CD4-positive, alpha-beta T cell treated with Interleukin-10 for 1 hour (primary cell): Measurements from ENCODE around the gene INPP5B.
"Not testable (repeated sequence)": the region's sequence is repeated elsewhere in the genome, so short reads cannot be mapped to it uniquely, and the experiment has no call there.

ENCODE experiments used
- DNase-seq: peaks from one replicate; pipeline ENCODE4 v3.0.0-alpha.2; 2020

The INPP5B gene

DNA sequence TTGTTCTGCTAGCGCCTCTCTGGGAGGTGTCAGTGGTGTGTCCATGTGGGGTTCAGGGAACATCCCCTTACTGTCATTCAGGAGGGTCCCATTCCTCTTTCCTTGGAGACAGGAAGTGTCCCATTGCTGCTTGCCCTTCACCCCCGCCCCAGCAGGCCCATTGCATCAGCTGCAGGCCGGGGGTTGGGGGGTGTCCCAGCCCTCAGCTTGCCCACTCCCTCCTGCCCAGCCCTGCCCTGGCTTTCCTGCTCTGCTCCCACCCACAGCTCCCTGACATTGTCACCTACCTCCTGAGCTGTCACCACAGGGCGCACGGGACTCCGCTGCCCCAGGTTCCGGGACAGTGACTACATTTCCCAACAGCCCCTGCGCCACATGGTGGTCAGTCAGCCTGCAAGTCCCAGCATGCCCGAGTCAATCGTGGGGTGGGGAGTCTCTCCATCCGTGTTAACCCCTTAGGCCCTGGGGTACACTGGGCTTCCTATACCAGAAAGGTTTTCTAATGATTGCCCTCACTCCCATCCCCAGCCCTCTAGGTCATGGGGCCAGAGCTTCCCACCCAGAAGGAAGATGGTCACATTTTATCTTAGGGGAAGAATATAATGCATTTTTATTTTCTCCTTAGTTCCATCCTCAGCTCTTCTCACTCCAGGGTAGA, at the start of gene INPP5B:
Gene INPP5B (minus strand): TSS at position 351 of the 658 bp plus-strand sequence. CDS start 745 bp downstream, outside the sequence.
- DNase-seq, result peak; percentile 72

- peak; percentile 30 for DNase-seq
These were observed 49.0 kb upstream of the INPP5B start for GRCh38 chr1:37995751-37996345.

DNA sequence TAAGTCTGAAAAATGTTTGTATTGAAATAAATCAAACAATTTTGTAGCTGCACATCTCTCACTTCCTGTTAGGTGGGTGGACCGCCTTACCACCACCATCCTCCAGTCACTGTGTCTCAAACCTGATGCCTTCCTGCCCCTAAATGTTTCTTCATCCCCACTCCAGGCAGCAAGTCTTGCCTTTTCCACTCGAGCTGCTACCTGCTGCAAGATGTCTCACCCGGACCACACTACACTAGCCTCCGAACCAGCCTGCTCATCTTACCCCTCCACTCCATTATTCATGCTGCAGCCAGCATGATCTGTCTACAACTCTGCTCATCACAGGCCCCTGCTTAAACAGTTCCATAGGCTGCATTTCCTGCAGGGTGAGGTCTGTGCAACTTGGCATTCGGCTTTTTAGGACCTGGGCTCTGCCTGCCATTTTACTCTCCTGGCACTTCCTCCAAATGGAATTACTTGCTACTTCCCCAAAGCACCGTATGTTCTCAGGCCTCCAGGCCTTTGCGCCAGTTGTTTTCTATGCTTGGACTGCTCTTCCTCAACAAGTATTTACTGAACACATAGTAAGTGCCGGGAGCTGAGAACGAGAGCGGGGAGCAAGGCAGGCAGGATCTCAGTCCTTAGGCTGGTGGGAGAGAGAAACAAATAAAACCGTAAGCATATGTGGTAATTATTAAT, 48.2 kb upstream of the INPP5B start:
- DNase-seq, result no peak

GRCh38 chr1:37989361-37989930, 42.6 kb upstream of the INPP5B start:
- peak; percentile 44 for DNase-seq

GRCh38 chr1:37987679-37988078, 40.8 kb upstream of the INPP5B start:
- no peak for DNase-seq

GRCh38 chr1:37983546-37983945, 36.7 kb upstream of the INPP5B start:
- DNase-seq, result no peak

- no peak for DNase-seq
These were observed 31.7 kb upstream of the INPP5B start for GRCh38 chr1:37978541-37978940.

- DNase-seq, result peak; percentile 21
These were observed 28.2 kb upstream of the INPP5B start for GRCh38 chr1:37975083-37975482.

DNA sequence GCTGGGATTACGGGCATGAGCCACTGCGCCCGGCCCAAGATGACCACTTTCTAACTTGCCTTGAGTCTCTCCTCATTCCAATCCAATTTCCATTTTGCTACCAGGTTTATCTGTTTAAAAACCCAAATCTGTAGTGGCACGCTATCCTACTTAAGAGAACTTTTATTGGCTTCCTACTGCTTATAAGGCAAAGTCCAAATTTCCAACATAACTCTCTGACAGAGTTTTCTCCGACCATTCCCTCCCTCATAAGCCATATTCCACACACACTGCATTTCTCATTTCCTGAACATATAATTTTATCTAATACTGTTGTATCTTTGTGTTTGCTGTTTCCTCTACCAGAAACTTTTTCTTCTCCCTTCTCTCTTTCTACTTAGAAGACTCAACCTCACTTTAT, 27.7 kb upstream of the INPP5B start:
- no peak for DNase-seq

DNA sequence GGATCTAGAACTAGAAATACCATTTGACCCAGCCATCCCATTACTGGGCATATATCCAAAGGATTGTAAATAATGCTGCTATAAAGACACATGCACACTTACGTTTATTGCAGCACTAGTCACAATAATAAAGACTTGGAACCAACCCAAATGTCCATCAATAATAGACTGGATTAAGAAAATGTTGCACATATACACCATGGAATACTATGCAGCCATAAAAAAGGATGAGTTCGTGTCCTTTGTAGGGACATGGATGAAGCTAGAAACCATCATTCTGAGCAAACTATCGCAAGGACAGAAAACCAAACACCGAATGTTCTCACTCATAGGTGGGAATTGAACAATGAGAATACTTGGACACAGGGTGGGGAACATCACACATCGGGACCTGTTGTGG, 26.8 kb upstream of the INPP5B start:
- DNase-seq, result not testable (repeated sequence)

- no peak for DNase-seq
These were observed 18.4 kb upstream of the INPP5B start for GRCh38 chr1:37965301-37965700.

DNA sequence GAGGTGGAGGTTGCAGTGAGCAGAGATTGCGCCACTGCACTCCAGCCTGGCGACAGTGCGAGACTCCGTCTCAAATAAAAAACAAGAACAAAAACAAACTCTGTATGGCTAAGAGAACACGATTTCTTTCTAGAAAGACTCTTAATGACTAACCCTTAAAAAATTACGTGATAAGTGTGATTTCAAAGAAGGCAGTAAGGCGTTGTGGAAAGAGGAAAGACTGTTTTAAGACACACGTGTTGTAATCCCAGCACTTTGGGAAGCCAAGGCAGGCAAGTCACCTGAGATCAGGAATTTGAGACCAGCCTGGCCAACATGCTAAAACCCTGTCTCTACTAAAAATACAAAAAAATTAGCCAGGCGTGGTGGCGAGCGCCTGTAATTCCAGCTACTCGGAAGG, 17.3 kb upstream of the INPP5B start:
- DNase-seq, result not testable (repeated sequence)

DNA sequence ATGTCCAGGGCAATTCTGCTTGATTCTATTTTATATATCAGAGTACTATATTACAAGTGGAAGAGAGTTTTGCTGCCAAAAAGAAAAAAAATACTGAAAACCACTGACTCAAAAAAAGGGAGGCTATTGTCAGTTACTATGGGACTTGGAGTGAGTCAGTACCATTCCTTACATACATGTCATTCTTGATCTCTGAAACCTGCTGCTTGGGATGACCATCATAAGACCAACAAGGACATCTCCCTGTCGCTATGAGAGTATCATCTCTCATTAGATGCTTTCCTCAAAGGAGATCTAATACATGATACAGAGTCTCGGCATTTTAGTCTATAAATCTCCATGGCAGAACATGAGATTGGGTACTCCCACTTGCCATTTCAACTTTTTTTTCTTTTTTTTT, 11.8 kb upstream of the INPP5B start:
- no peak for DNase-seq

- no peak for DNase-seq
These were observed 8.8 kb upstream of the INPP5B start for GRCh38 chr1:37955685-37956084.

DNA sequence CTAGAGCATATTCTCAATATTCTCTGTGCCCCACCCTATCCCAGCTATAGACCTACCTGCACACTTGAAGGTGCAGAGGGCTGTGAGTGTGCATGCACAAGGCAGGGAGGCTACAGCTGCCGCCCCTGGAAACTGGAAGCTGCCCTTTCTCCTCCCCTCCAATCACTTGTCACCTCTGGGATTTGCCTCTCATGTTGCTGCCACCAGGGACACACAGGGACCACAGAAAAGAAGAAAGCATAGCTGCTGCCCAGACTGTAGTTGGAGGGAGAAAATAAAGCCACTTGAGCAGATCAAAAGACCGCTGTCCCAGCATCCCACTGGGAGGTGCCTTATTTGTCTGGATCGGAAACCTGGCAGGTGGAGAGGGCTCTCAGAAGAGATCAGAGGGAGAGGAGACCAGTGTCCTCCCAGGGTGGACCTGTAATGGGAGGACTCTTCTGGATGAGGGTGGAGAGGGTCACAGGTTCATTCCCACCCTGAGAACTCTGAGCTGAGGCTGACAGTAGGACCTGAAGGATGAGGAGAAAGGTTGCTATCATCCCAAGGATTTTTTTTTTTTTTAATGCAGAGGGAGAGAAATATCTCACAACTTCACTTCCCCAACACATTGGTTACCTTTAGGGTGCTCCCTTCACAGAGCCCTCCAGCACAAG, 7.6 kb upstream of the INPP5B start:
- DNase-seq, result no peak

DNA sequence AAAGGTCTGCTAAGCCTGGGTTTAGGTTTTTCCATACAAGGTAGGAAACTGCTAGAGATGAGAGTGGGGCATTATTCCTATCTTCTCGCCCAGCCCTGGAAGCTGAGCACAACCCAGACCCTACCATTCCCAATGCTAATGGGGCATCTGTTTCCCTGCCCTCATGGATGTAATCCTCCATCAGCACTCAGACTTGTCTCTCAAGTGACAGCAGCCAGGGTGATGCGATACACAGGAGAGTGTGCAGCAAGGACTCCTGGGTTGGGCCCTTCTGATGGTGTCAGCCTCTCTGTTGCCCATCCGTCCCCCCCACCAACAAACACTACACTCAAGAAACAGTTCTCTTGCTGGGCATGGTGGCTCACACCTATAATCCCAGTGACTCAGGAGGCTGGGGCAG, 5.9 kb upstream of the INPP5B start:
- DNase-seq, result no peak

GRCh38 chr1:37951783-37952624, 5.2 kb upstream of the INPP5B start:
- no peak for DNase-seq

- DNase-seq, result no peak
These were observed 4.4 kb upstream of the INPP5B start for GRCh38 chr1:37951041-37951782.

DNA sequence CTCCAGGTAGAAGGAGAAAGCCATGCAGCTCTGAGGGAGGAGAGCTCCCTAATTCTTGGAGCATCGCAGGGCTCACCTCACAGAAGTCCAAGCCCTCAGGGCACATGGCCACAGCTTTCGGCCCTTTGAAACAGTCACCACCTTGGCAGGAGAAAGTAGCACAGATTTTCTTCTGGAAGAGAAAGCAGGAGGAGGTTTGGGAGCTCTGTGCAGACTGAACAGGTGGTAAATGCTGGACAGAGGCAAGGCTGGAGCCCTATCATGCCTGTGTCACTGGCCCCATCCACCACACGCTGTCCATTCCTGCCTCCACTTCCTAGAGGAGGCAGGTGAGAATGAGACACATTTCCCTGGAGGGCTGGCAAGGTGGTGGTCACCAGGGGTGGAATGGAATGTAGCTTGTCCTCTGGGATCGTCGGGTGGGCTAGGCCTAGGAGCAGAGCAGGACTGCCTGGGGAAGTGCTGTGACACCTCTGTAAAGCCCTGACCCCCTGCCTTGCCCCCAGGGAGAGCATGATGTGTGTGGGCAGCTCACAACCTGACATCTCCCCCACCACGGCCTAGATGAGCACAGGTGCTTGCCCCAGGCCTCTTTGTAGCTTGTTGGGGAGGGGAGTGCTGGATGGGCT, 2.8 kb upstream of the INPP5B start:
- DNase-seq, result no peak

- DNase-seq, result no peak
These were observed 2.0 kb upstream of the INPP5B start for GRCh38 chr1:37948841-37949240.

DNA sequence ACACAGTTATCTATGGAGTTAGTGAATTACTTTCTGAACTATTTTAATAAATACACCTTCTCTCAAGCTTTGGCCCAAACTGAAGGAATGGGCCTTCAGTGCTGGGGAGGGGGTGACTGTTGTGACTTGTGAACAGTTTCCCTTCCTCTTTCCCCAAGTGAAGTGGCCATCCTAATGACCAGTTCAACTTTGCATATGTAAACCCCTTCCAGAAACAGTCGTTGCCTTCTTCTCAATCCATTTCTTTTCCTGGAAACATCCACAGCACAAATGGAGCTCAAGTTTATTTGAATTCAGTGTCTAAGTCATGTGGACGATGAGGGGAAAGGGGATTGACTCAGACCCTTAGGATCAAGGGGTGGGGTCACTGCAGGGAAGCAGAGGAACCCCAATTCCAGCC, 1.3 kb upstream of the INPP5B start:
- DNase-seq, result no peak
